Parathyroid adenoma (tissue), 2 donors: ENCODE measurements around the gene C1GALT1.
"Not testable (repeated sequence)": the region's sequence is repeated elsewhere in the genome, so short reads cannot be mapped to it uniquely, and the experiment has no call there.

Experiments used
- H2AFZ ChIP-seq: fragments of 300-600 bp; sonication (generic); one replicate; pipeline ENCODE4 v1.7.0; 2017; ENCODE audit warnings: antibody characterized with exemption, mild to moderate bottlenecking
- H3K27ac ChIP-seq: fragments of 300-600 bp; sonication (generic); one replicate; pipeline ENCODE4 v1.7.0; 2017
- H3K27me3 ChIP-seq: fragments of 300-600 bp; sonication (generic); one replicate; pipeline ENCODE4 v1.7.0; 2017; ENCODE audit warnings: low read length; ENCODE audit not compliant: control insufficient read depth, insufficient read depth
- H3K36me3 ChIP-seq: fragments of 300-600 bp; sonication (generic); one replicate; pipeline ENCODE4 v1.7.0; 2017; ENCODE audit warnings: low read length; ENCODE audit not compliant: control insufficient read depth, insufficient read depth
- H3K4me1 ChIP-seq: fragments of 300-600 bp; sonication (generic); one replicate; pipeline ENCODE4 v1.7.0; 2017; ENCODE audit warnings: control low read depth
- H3K4me2 ChIP-seq: fragments of 300-600 bp; sonication (generic); one replicate; pipeline ENCODE4 v1.7.0; 2017; ENCODE audit warnings: low read length
- H3K4me3 ChIP-seq: fragments of 300-600 bp; sonication (generic); one replicate; pipeline ENCODE4 v1.7.0; 2017; ENCODE audit warnings: low read depth, low read length
- H3K79me2 ChIP-seq: fragments of 300-600 bp; sonication (generic); one replicate; pipeline ENCODE4 v1.7.0; 2017; ENCODE audit warnings: control low read depth
- H3K9ac ChIP-seq: fragments of 300-600 bp; sonication (generic); one replicate; pipeline ENCODE4 v1.7.0; 2017; ENCODE audit warnings: mild to moderate bottlenecking
- H3K9me3 ChIP-seq: fragments of 300-600 bp; sonication (generic); one replicate; pipeline ENCODE4 v1.7.0; 2017; ENCODE audit warnings: low read length; ENCODE audit not compliant: control insufficient read depth
- TF ChIP-seq, protein P1 (sequence below): fragments of 300-600 bp; sonication (generic); IDR thresholded peaks from one replicate; pipeline ENCODE4 v1.7.0; 2017; ENCODE audit warnings: antibody characterized with exemption, mild to moderate bottlenecking
- donor health status: primary hyperparathyroidism.

C1GALT1 gene

DNA sequence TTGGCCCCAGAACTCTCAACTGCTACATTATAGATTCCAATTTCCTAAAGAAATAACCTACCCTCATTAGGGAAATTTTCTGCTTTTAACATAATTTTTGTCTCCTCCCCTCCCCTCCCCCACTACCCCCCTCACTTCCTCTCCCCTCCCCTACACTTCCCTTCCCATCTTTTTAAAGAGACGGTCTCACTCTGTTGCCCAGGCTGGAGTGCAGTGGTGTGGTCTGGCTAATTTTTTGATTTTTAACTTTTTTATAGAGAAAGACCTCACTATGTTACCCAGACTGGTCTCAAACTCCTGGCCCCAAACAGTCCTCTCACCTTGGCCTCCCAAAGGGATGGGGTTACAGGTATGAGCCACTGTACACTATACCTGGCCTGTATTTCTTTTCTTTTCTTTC, 30.5 kb upstream of the C1GALT1 start:
- H3K79me2 ChIP-seq: no peaks in the 10 kb centered on the region
- no peak overlapping the region for H3K4me2 ChIP-seq
- no peak overlapping the region for H2AFZ ChIP-seq
- H3K4me3 ChIP-seq: no peak overlapping the region
- H3K9ac ChIP-seq: no peak overlapping the region
- no peaks in the 10 kb centered on the region for H3K36me3 ChIP-seq
- no peaks in the 10 kb centered on the region for H3K4me1 ChIP-seq
- no peaks in the 10 kb centered on the region for H3K9me3 ChIP-seq
- no peaks in the 10 kb centered on the region for H3K27me3 ChIP-seq
- TF ChIP-seq, protein P1, sequence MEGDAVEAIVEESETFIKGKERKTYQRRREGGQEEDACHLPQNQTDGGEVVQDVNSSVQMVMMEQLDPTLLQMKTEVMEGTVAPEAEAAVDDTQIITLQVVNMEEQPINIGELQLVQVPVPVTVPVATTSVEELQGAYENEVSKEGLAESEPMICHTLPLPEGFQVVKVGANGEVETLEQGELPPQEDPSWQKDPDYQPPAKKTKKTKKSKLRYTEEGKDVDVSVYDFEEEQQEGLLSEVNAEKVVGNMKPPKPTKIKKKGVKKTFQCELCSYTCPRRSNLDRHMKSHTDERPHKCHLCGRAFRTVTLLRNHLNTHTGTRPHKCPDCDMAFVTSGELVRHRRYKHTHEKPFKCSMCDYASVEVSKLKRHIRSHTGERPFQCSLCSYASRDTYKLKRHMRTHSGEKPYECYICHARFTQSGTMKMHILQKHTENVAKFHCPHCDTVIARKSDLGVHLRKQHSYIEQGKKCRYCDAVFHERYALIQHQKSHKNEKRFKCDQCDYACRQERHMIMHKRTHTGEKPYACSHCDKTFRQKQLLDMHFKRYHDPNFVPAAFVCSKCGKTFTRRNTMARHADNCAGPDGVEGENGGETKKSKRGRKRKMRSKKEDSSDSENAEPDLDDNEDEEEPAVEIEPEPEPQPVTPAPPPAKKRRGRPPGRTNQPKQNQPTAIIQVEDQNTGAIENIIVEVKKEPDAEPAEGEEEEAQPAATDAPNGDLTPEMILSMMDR: no peak
- no peak overlapping the region for H3K27ac ChIP-seq

- Histone ChIP-seq H3K9me3 (no peaks in the 10 kb centered on the region), H3K79me2 (no peaks in the 10 kb centered on the region), H3K27ac (no peak overlapping the region), H2AFZ (no peak overlapping the region), H3K4me1 (no peaks in the 10 kb centered on the region), H3K9ac (no peak overlapping the region), H3K4me2 (no peak overlapping the region), H3K36me3 (no peaks in the 10 kb centered on the region), H3K27me3 (no peaks in the 10 kb centered on the region), H3K4me3 (no peak overlapping the region)
- TF ChIP-seq, protein P1: no peak
These were observed 30.0 kb upstream of the C1GALT1 start for GRCh38 chr7:7152315-7152714.

- H3K4me3 ChIP-seq, H3K79me2 ChIP-seq, H3K36me3 ChIP-seq, H3K4me1 ChIP-seq, H2AFZ ChIP-seq, H3K27ac ChIP-seq, H3K27me3 ChIP-seq, H3K4me2 ChIP-seq, H3K9ac ChIP-seq, H3K9me3 ChIP-seq: not testable (repeated sequence)
These were observed 28.0 kb upstream of the C1GALT1 start for GRCh38 chr7:7154355-7154754.

DNA sequence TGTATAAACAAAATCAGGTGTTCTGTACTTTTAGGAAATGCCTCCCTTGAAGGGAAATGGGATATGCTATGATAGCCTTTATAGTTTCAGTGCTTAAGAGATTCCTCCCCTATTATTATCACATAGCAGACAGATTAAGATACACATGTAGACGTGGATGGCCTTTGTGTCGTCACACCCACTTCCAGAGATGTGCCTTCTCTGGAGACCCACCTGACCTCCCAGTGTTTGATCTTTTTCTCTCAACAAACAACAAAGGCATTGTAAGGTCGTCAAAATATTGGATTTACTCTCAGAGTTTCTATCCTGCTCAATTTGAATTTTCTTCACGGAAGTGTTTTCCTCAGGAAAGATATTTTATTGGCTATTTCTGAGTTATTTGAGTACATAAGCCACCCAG, 25.7 kb upstream of the C1GALT1 start:
- Histone ChIP-seq H3K36me3 (no peaks in the 10 kb centered on the region), H3K9ac (no peak overlapping the region), H3K9me3 (no peaks in the 10 kb centered on the region), H3K4me3 (no peak overlapping the region), H3K27ac (no peak overlapping the region), H3K27me3 (no peaks in the 10 kb centered on the region), H3K4me1 (no peaks in the 10 kb centered on the region), H2AFZ (no peak overlapping the region), H3K79me2 (no peaks in the 10 kb centered on the region), H3K4me2 (no peak overlapping the region)
- TF ChIP-seq, protein P1: no peak

DNA sequence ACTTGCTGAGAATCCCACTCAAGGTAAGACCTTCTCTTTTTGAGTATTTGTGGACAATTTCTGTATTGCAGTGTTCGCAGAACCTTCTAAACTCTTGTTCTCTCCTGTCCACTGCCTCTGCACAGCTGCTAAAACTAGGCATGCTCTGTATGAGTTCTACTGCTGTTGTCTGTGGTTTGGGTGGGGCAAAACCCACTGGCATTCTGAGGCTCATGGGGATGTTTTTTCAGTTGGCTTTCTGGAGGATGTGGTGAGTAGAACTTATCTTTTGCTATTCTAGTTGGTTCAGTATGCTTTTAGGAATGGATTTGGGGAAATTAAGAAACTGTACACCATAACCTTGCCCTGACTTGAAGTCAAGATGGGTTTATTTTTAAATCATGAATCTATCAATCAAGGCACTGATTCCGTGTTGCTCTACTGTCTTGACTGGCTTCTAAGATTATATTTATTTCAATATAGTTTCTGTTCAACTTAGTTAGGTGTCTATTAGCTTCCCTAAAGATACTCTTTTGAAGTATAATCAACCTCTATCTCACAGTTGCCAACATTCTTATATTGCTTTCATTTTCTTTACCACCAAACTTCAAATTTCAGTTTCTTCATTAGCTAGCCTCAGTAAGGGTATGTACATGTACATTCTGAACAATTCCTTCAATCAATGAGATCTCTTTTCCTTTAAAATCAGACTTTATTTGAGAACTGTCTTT, 25.0 kb upstream of the C1GALT1 start:
- H3K36me3 ChIP-seq: no peaks in the 10 kb centered on the region
- no peak overlapping the region for H2AFZ ChIP-seq
- H3K4me1 ChIP-seq: no peaks in the 10 kb centered on the region
- TF ChIP-seq, protein P1: no peak
- H3K79me2 ChIP-seq: no peaks in the 10 kb centered on the region
- H3K4me2 ChIP-seq: no peak overlapping the region
- no peak overlapping the region for H3K9ac ChIP-seq
- H3K4me3 ChIP-seq: no peak overlapping the region
- H3K27ac ChIP-seq: no peak overlapping the region
- no peaks in the 10 kb centered on the region for H3K9me3 ChIP-seq
- H3K27me3 ChIP-seq: no peaks in the 10 kb centered on the region
